MM.1S (cell line): ENCODE data around the gene LHX5.

Source experiments
- CTCF ChIP-seq: fragments of 300-600 bp; sonication (generic); IDR thresholded peaks from 2 replicates; pipeline ENCODE4 v1.5.1; 2016; ENCODE audit warnings: antibody characterized with exemption, low read length, mixed read lengths
- EZH2 ChIP-seq: fragments of 300-600 bp; sonication (generic); optimal IDR thresholded peaks from 2 replicates; pipeline ENCODE3; 2017; ENCODE audit warnings: low read depth, mild to moderate bottlenecking, antibody characterized with exemption, low read length, mixed read lengths

GRCh38 chr12:113459981-113460380 is 11.7 kb downstream of the LHX5 start:
- TF ChIP-seq EZH2 (no peak), CTCF (no peak)
